ELF-1 (cell line): Measurements from ENCODE around the gene NUBP2.

ENCODE experiments used
- DNase-seq: peaks from one replicate; pipeline ENCODE4 v3.0.0-alpha.2; 2016; ENCODE audit warnings: low read depth, low spot score

The NUBP2 gene

GRCh38 chr16:1825864-1826690 lies 43.3 kb downstream of the NUBP2 start:
- DNase-seq, result peak; percentile 26

DNA sequence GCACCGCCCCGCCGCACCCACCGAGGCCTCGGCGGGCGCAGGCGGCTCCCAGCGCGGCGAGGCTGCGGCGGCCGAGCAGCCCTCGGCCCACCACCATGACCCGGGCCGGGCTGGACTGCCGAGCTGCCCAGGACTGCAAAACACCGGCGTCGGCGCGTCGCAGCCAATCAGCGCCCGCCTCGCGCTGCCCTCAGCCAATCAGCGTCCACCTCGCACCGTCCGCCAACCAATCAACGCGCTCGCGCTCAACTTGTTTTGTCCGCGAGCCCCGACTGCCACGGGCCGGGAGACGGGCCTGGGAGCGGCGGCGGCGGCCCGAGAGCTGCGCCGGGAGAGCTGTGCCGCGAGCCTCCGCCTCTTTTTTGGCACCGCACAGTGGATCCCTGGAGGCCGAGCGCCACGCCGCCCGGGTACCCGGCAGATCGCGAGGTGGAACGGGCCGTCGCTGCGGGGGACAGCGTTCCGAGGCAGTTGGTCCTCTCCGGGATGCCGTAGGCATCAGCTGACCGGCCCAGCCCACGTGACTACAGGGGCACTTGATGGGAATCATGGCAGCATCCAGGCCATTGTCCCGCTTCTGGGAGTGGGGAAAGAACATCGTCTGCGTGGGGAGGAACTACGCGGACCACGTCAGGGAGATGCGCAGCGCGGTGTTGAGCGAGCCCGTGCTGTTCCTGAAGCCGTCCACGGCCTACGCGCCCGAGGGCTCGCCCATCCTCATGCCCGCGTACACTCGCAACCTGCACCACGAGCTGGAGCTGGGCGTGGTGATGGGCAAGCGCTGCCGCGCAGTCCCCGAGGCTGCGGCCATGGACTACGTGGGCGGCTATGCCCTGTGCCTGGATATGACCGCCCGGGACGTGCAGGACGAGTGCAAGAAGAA lies 44.2 kb downstream of the NUBP2 start, which contains the start of the genes FAHD1 and HAGH:
Gene FAHD1 (plus strand): TSS at position 516 of the 883 bp plus-strand sequence. CDS start 33 bp downstream, at position 549.
Gene HAGH (minus strand): TSS at position 135 of the 883 bp plus-strand sequence. CDS start 38 bp downstream, at position 97.
- DNase-seq, result peak; percentile 98

DNA sequence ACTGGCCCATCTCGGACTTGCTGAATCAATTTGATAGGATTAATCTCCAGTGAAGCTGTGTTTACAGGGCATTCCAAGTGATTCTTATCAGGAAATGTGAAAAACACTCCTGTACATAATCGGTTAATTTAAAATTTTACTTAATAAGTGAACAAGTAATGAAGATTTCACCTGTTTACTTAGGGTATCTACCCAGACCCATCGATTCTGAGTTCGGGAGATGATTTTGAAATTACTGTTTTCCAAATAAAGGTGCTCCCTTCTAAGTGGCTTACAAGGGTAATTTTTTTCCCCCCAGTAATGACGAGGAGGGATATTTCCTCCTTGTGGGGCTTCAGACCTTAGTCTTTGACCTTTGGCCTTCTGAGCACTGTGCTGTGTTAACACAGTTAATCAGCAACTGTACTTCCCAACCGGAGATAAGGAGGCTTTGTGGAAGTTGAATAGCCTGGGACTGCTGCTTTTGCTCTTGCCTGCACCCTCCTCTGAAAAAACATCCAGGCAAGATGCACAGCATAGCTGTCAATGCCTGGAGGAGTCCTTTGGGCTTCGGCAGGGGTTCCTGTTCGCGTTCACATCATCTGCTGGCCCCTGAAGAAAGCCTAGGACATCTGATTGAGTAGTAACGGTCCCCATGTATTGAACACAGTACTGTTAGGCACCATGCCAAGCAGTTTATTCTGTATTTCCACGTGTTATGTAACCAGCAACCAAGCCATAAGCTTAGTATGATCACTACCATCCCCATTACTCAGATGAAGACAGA lies 46.1 kb downstream of the NUBP2 start:
- no peak for DNase-seq

DNA sequence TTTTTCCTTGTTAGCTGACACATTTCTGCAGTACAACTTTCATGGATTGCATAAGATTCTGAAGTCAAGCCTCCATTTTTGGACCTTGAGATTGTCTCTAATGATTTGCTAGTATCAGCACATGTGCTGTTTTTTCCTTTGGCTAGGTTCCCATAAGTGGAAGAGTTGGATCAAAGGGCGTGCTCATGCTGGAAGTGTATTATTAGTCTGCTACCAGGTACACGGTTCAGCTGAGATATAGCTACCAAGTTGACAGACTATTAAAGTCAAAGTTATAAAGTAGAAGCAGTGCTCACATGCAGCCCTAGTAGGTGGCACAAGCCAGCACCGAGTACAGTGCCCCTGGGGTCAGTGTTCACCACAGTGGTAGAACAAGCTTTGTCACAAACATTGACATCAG lies 47.5 kb downstream of the NUBP2 start:
- DNase-seq, result no peak

- DNase-seq, result no peak
Observed at GRCh38 chr16:1831186-1832075, 48.7 kb downstream of the NUBP2 start.

DNA sequence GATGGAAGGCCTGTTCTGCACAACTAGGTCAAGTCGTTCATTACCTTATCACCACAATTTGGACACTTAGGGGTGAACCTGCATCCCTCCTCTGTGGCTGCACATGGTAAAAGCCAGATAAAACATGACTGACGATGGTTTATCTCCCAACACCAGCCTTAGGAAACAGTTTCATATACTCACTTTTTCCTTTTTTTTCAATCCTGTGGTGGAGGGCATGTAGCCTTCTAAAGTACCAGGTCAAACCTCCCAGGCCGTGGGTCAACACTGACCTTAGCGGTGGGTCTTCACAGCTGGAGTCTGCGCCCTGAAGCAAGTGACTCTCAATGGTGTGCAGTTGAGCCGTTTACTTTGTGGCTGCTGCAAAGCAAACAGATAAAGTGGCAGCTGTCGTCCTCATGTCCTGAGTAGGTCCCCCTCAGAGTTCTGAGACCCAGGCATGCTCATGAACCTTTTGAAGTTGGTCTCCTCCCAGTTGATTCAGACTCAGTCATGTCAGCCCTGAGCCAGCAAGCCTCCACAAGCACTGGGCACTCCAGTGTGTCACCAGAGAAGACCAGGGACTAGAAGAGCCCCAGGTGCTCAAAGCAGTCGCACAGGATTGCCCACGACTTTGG lies 50.2 kb downstream of the NUBP2 start:
- peak; percentile 11 for DNase-seq

DNA sequence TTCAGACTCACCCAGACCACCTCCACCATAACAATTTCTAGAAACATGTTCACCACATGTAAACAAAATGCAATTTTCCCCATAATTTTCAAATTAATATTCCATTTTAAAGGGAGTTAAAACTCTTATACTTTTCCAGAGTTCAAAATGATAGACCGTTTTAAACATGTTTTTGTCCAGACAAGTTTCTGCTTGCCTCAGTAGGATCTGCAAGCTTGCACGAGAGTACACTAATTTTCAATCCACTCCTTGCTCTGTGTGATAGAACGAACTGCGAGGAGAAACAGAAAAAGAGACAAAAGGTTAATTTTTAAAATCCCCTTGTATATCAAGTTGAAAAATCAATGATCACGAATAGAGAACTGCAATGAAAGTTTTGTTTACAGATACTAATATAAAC lies 51.3 kb downstream of the NUBP2 start:
- DNase-seq, result no peak
